ENCODE results near the gene ZIC4.

The ZIC4 gene

GRCh38 chr3:147373301-147373700 lies 33.0 kb downstream of the ZIC4 start:
- Mint-ChIP-seq H3K36me3 (ENCODE audit: low read depth) (no peaks in the 10 kb centered on the region), H3K27me3 (ENCODE audit: low read depth) (peaks cover 100% of the 10 kb centered on the region), H3K4me3 (no peak overlapping the region), H3K9me3 (peaks cover 4% of the 10 kb centered on the region), H3K27ac (no peak overlapping the region), H3K4me1 (peaks cover 26% of the 10 kb centered on the region)
- TF ChIP-seq CTCF (IDR thresholded peaks at IDR 0.05; ENCODE audit: unreplicated experiment in 3 of 3): no peak

- peaks cover 19% of the 10 kb centered on the region for H3K4me1 Mint-ChIP-seq
- H3K36me3 Mint-ChIP-seq (ENCODE audit: low read depth): no peaks in the 10 kb centered on the region
- peak overlapping the region in 1 of 3 experiments; percentile 34 for H3K4me3 Mint-ChIP-seq
- H3K27ac Mint-ChIP-seq: no peak overlapping the region
- no peak for TF ChIP-seq CTCF (IDR thresholded peaks at IDR 0.05; ENCODE audit: unreplicated experiment in 3 of 3)
- peaks cover 4% of the 10 kb centered on the region for H3K9me3 Mint-ChIP-seq
- H3K27me3 Mint-ChIP-seq (ENCODE audit: low read depth): peaks cover 100% of the 10 kb centered on the region
Measured at GRCh38 chr3:147372525-147373027, 33.8 kb downstream of the ZIC4 start.

- H3K4me3 Mint-ChIP-seq: no peak overlapping the region
- H3K9me3 Mint-ChIP-seq: peaks cover 4% of the 10 kb centered on the region
- peaks cover 99% of the 10 kb centered on the region for H3K27me3 Mint-ChIP-seq (ENCODE audit: low read depth)
- H3K4me1 Mint-ChIP-seq: peaks cover 17% of the 10 kb centered on the region
- no peak overlapping the region for H3K27ac Mint-ChIP-seq
- no peak for TF ChIP-seq CTCF (IDR thresholded peaks at IDR 0.05; ENCODE audit: unreplicated experiment in 3 of 3)
- no peaks in the 10 kb centered on the region for H3K36me3 Mint-ChIP-seq (ENCODE audit: low read depth)
Measured at GRCh38 chr3:147371771-147372340, 34.5 kb downstream of the ZIC4 start.

GRCh38 chr3:147371140-147371539 lies 35.2 kb downstream of the ZIC4 start:
- Mint-ChIP-seq H3K27me3 (ENCODE audit: low read depth) (peaks cover 96% of the 10 kb centered on the region), H3K9me3 (peaks cover 4% of the 10 kb centered on the region)

GRCh38 chr3:147370349-147370748 lies 36.0 kb downstream of the ZIC4 start:
- Mint-ChIP-seq H3K27ac (peak overlapping the region; percentile 81 to 86 (median 85)), H3K36me3 (ENCODE audit: low read depth) (no peaks in the 10 kb centered on the region), H3K9me3 (peaks cover 4% of the 10 kb centered on the region)

More at GRCh38 chr3:147371140-147371539, 35.2 kb downstream of the ZIC4 start:
- peaks cover 17% of the 10 kb centered on the region for H3K4me1 Mint-ChIP-seq
- TF ChIP-seq CTCF (IDR thresholded peaks at IDR 0.05; ENCODE audit: unreplicated experiment in 3 of 3): no peak
- H3K27ac Mint-ChIP-seq: peak overlapping the region in 2 of 3 experiments; percentile 49 to 81
- no peaks in the 10 kb centered on the region for H3K36me3 Mint-ChIP-seq (ENCODE audit: low read depth)
- peak overlapping the region; percentile 50 to 88 (median 55) for H3K4me3 Mint-ChIP-seq

More at GRCh38 chr3:147370349-147370748, 36.0 kb downstream of the ZIC4 start:
- no peak for TF ChIP-seq CTCF (IDR thresholded peaks at IDR 0.05; ENCODE audit: unreplicated experiment in 3 of 3)
- H3K4me3 Mint-ChIP-seq: peak overlapping the region; percentile 78 to 88 (median 84)
- peaks cover 17% of the 10 kb centered on the region for H3K4me1 Mint-ChIP-seq
- peaks cover 96% of the 10 kb centered on the region for H3K27me3 Mint-ChIP-seq (ENCODE audit: low read depth)
